Trophoblast cell (in vitro differentiated cells and primary cell): ENCODE measurements around the gene BAZ1B.
"Not testable (repeated sequence)": the region's sequence is repeated elsewhere in the genome, so short reads cannot be mapped to it uniquely, and the experiment has no call there.

Experiments
- DNase-seq, 2 donors: peaks; one replicate each; pipeline ENCODE4 v3.0.0-alpha.2; 2016
- H2AFZ ChIP-seq: 2 replicates; pipeline ENCODE4 v1.6.1; 2013; ENCODE audit warnings: low read length, moderate library complexity, mild to moderate bottlenecking; ENCODE audit not compliant: insufficient read depth, poor library complexity
- H2AK5ac ChIP-seq: 2 replicates; pipeline ENCODE4 v1.6.1; 2013; ENCODE audit warnings: mild to moderate bottlenecking, low read length
- H2BK120ac ChIP-seq: 2 replicates; pipeline ENCODE4 v1.6.1; 2013; ENCODE audit warnings: low read length, mild to moderate bottlenecking, moderate library complexity; ENCODE audit not compliant: insufficient read depth, poor library complexity
- H2BK12ac ChIP-seq: 2 replicates; pipeline ENCODE4 v1.6.1; 2013; ENCODE audit warnings: mild to moderate bottlenecking, low read length, moderate library complexity
- H2BK5ac ChIP-seq: 2 replicates; pipeline ENCODE4 v1.6.1; 2013; ENCODE audit warnings: low read length, low read depth, moderate library complexity, mild to moderate bottlenecking; ENCODE audit not compliant: poor library complexity
- H3K14ac ChIP-seq: 2 replicates; pipeline ENCODE4 v1.6.1; 2013; ENCODE audit warnings: mild to moderate bottlenecking, low read length
- H3K18ac ChIP-seq: 2 replicates; pipeline ENCODE4 v1.6.1; 2013; ENCODE audit warnings: mild to moderate bottlenecking, low read length
- H3K23ac ChIP-seq: 2 replicates; pipeline ENCODE4 v1.6.1; 2013; ENCODE audit warnings: low read length
- H3K27ac ChIP-seq: 2 replicates; pipeline ENCODE4 v1.5.1; 2013; ENCODE audit warnings: low read depth, mild to moderate bottlenecking, inconsistent platforms, low read length, moderate library complexity
- H3K27me3 ChIP-seq: 2 replicates; pipeline ENCODE4 v1.6.1; 2013; ENCODE audit warnings: inconsistent platforms, mild to moderate bottlenecking, low read length, moderate library complexity; ENCODE audit not compliant: insufficient read depth
- H3K36me3 ChIP-seq, 2 experiments: 1 replicate in 1 of 2; 2 replicates in 1 of 2; pipeline ENCODE4 v1.6.1; 2013; ENCODE audit warnings: low read length in 2 of 2, mild to moderate bottlenecking in 2 of 2, moderate library complexity in 1 of 2; ENCODE audit not compliant: insufficient read depth in 2 of 2, control insufficient read depth in 1 of 2
- H3K4ac ChIP-seq: 2 replicates; pipeline ENCODE4 v1.6.1; 2013; ENCODE audit warnings: low read depth, mild to moderate bottlenecking, low read length, moderate library complexity
- H3K4me1 ChIP-seq, 2 experiments: 1 replicate in 1 of 2; 2 replicates in 1 of 2; pipeline ENCODE4 v1.6.1; 2013; ENCODE audit warnings: low read length in 2 of 2, mild to moderate bottlenecking in 2 of 2, moderate library complexity in 1 of 2; ENCODE audit not compliant: insufficient read depth in 2 of 2, control insufficient read depth in 1 of 2
- H3K4me2 ChIP-seq: 2 replicates; pipeline ENCODE4 v1.6.1; 2013; ENCODE audit warnings: inconsistent platforms, mild to moderate bottlenecking, low read length, moderate library complexity
- H3K4me3 ChIP-seq: 2 replicates; pipeline ENCODE4 v1.5.1; 2013; ENCODE audit warnings: mild to moderate bottlenecking, low read depth, low read length, inconsistent platforms
- H3K79me1 ChIP-seq: one replicate; pipeline ENCODE4 v1.6.1; 2013; ENCODE audit warnings: low read length
- H3K79me2 ChIP-seq: 2 replicates; pipeline ENCODE4 v1.6.1; 2013; ENCODE audit warnings: low read length, mild to moderate bottlenecking; ENCODE audit not compliant: control insufficient read depth, insufficient read depth, poor library complexity
- H3K9ac ChIP-seq: 2 replicates; pipeline ENCODE4 v1.6.1; 2013; ENCODE audit warnings: mild to moderate bottlenecking, low read length
- H3K9me3 ChIP-seq: 2 replicates; pipeline ENCODE4 v1.6.1; 2013; ENCODE audit warnings: low read depth, mild to moderate bottlenecking, control low read depth, inconsistent platforms, low read length; ENCODE audit not compliant: insufficient read depth
- H4K12ac ChIP-seq: 2 replicates; pipeline ENCODE4 v1.6.1; 2013; ENCODE audit warnings: low read depth, mild to moderate bottlenecking, low read length, moderate library complexity
- H4K8ac ChIP-seq: 2 replicates; pipeline ENCODE4 v1.6.1; 2013; ENCODE audit warnings: low read depth, mild to moderate bottlenecking, low read length, moderate library complexity
- H4K91ac ChIP-seq: one replicate; pipeline ENCODE4 v1.6.1; 2013; ENCODE audit warnings: low read depth, mild to moderate bottlenecking, low read length, moderate library complexity
- WGBS: extraction: QIAGEN DNeasy Blood & Tissue Kit; methylation state at CpG from one replicate; pipeline ENCODE4 v1.1.7; 2013; ENCODE audit warnings: missing lambda C conversion rate; ENCODE audit not compliant: insufficient read length, insufficient coverage; ENCODE audit errors: extremely low coverage; 5-methylcytosine and 5-hydroxymethylcytosine counted together

Gene BAZ1B

DNA sequence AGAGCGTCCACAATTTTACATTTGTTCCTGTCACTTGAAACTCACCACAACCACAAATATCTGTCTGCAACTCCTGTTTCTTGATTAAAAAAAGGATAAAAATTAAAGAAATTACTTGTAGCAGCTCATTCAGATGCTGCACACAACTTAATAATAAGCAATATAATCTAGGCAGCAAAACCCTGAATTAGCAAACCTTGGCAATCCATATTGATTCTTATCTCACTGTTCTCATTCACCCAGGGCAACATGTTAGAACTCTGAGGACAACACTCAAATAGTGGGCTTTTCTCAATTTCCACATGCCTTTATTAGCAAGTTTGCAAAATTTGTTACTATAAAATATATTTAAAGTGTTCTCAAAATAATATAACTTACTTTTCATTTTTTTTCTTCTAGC lies 38.9 kb downstream of the BAZ1B start:
- H4K91ac ChIP-seq = no peak overlapping the region
- H2BK120ac ChIP-seq = no peak overlapping the region
- no peak overlapping the region for H4K8ac ChIP-seq
- H3K79me1 ChIP-seq = no peaks in the 10 kb centered on the region
- H3K27me3 ChIP-seq = no peaks in the 10 kb centered on the region
- H3K4me1 ChIP-seq = no peaks in the 10 kb centered on the region
- no peak overlapping the region for H3K18ac ChIP-seq
- H3K4ac ChIP-seq = no peak overlapping the region
- H3K79me2 ChIP-seq = no peaks in the 10 kb centered on the region
- no peak overlapping the region for H2BK5ac ChIP-seq
- no peak overlapping the region for H2AFZ ChIP-seq
- H4K12ac ChIP-seq = no peak overlapping the region
- no peak overlapping the region for H2AK5ac ChIP-seq
- peaks cover 23 to 25% of the 10 kb centered on the region in 2 experiments for H3K36me3 ChIP-seq
- H3K27ac ChIP-seq = no peak overlapping the region
- WGBS = no CpG with 5 or more reads among the region's 1 CpG
- no peak overlapping the region for H3K4me2 ChIP-seq
- no peak overlapping the region for H2BK12ac ChIP-seq
- H3K14ac ChIP-seq = no peak overlapping the region
- H3K9ac ChIP-seq = no peak overlapping the region
- DNase-seq = no peak
- H3K4me3 ChIP-seq = no peak overlapping the region
- H3K9me3 ChIP-seq = no peaks in the 10 kb centered on the region
- no peak overlapping the region for H3K23ac ChIP-seq

DNA sequence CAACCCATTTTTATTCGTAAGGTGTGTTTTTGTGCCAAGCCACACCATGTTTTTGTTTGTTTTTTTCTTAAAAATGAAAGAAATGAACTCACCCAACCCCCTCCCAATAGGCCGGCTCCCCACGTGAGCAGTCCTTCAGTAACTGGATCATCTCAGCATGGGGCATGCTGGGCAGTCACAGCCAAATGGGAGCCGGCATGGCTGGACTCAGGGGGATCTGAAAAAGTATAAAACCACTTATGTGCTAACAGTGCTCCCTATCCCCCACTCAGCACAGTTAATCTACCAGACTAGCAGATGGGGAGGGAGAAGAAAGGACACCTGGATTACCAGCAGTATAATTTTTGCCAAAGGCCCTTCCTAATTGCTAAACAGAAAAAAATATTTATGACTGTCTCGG lies 39.3 kb downstream of the BAZ1B start:
- DNase-seq = no peak
- Histone ChIP-seq H4K8ac (no peak overlapping the region), H2BK120ac (no peak overlapping the region), H3K4me3 (no peak overlapping the region), H3K9ac (no peak overlapping the region), H3K79me2 (no peaks in the 10 kb centered on the region), H3K9me3 (no peaks in the 10 kb centered on the region), H3K18ac (no peak overlapping the region), H3K79me1 (no peaks in the 10 kb centered on the region), H2BK12ac (no peak overlapping the region), H3K4me1 (no peaks in the 10 kb centered on the region), H3K23ac (no peak overlapping the region), H4K91ac (no peak overlapping the region), H4K12ac (no peak overlapping the region), H3K4ac (peak overlapping the region; percentile 69), H3K4me2 (no peak overlapping the region), H2AK5ac (no peak overlapping the region), H3K27ac (no peak overlapping the region), H3K36me3 (peaks cover 26 to 27% of the 10 kb centered on the region in 2 experiments), H3K27me3 (no peaks in the 10 kb centered on the region), H3K14ac (no peak overlapping the region), H2AFZ (no peak overlapping the region), H2BK5ac (no peak overlapping the region)
- no CpG with 5 or more reads among the region's 5 CpGs for WGBS

DNA sequence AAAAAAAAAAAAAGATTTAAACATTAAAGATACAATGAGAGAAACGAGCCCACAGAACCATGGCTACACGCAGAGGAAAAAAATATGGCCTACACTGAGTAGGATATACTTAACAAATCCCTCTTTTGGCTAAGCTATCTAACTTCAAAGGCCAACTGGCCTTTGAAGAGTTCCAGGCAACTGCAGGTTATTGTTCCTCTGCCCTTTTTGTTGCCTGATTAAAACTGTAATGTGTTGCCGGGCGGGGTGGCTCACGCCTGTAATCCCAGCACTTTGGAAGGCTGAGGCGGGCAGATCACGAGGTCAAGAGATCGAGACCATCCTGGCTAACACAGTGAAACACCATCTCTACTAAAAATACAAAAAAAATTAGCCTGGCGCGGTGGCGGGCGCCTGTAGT lies 40.6 kb downstream of the BAZ1B start:
- not testable (repeated sequence) for H3K4me1 ChIP-seq, H3K4me2 ChIP-seq, H2AK5ac ChIP-seq, H2BK5ac ChIP-seq, H3K14ac ChIP-seq, DNase-seq, H3K23ac ChIP-seq, H3K18ac ChIP-seq, H3K79me1 ChIP-seq, H3K4ac ChIP-seq, H4K8ac ChIP-seq, H2AFZ ChIP-seq, H3K27me3 ChIP-seq, H3K9me3 ChIP-seq, H4K91ac ChIP-seq, H4K12ac ChIP-seq, H3K9ac ChIP-seq, H2BK12ac ChIP-seq, H2BK120ac ChIP-seq, H3K4me3 ChIP-seq, H3K27ac ChIP-seq, H3K79me2 ChIP-seq
- no CpG with 5 or more reads among the region's 12 CpGs for WGBS
- peaks cover 32 to 34% of the 10 kb centered on the region in 2 experiments for H3K36me3 ChIP-seq

DNA sequence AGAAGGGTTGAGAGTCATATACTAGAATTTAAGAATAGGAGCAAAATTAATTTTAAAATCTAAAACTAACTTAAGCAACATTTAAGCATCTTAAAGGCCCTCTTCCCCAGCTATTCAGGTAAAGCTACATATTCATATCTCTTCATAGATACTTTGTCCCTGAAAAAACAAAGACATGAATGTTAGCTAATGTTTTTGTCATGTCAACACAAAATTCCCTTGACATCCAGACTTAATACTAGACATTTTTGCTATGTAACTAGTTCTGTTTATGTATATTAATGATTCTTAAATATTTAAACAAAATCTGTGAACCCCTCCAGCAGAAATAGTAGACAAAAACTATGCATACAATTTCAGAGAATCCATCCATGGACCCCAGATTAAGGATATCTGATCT lies 43.5 kb downstream of the BAZ1B start:
- Histone ChIP-seq H2BK5ac (no peak overlapping the region), H3K27ac (no peak overlapping the region), H3K23ac (no peak overlapping the region), H3K4me2 (no peak overlapping the region), H2BK12ac (no peak overlapping the region), H2AFZ (no peak overlapping the region), H3K79me1 (no peaks in the 10 kb centered on the region), H3K14ac (no peak overlapping the region), H4K12ac (no peak overlapping the region), H4K91ac (no peak overlapping the region), H3K9ac (no peak overlapping the region), H3K9me3 (no peaks in the 10 kb centered on the region), H3K4me3 (no peak overlapping the region), H3K79me2 (no peaks in the 10 kb centered on the region), H3K36me3 (peaks cover 28 to 29% of the 10 kb centered on the region in 2 experiments), H2BK120ac (no peak overlapping the region), H3K4me1 (no peaks in the 10 kb centered on the region), H3K4ac (no peak overlapping the region), H4K8ac (no peak overlapping the region), H2AK5ac (no peak overlapping the region), H3K27me3 (no peaks in the 10 kb centered on the region), H3K18ac (no peak overlapping the region)
- no peak for DNase-seq
